Upper lobe of left lung (tissue), 4 donors: ENCODE measurements around the gene SYK.

Experiments
- CTCF ChIP-seq, 6 experiments: fragments of 450-650 bp in 4 of 6; fragments of 200-600 bp in 2 of 6; sonication (generic) in 2 of 6; IDR thresholded peaks; one replicate each; pipeline ENCODE4 v1.5.1; 2016 to 2019; ENCODE audit warnings: antibody characterized with exemption in 6 of 6
- POLR2AphosphoS5 ChIP-seq, 2 donors: sonication (generic); formaldehyde crosslinking; IDR thresholded peaks; one replicate each; pipeline ENCODE4 v1.5.1; 2017; ENCODE audit warnings: antibody characterized with exemption in 2 of 2

- TF ChIP-seq CTCF (IDR thresholded peaks at IDR 0.05) (no peak), POLR2AphosphoS5 (IDR thresholded peaks at IDR 0.05) (peak in 1 of 2 donors; percentile 23)
Measured at GRCh38 chr9:90799271-90799852, 2.3 kb upstream of the SYK start.
